GM18951 (cell line): ENCODE results near the gene DNM3.

ENCODE experiments used
- POLR2A ChIP-seq: IDR thresholded peaks from 4 replicates; pipeline ENCODE4 v1.6.1; 2011; ENCODE audit warnings: mild to moderate bottlenecking; ENCODE audit not compliant: insufficient read length, insufficient read depth; ENCODE audit errors: extremely low read depth
- in situ Hi-C: fragments of 300-500 bp; cut with MboI; formaldehyde crosslinking; loops from one replicate; pipeline ENCODE4 v1.12.0; 2022; ENCODE audit warnings: low sequenced_read_pairs, mixed read lengths, inconsistent platforms; ENCODE audit not compliant: unreplicated experiment

The DNM3 gene

GRCh38 chr1:172398193-172398592, 556.9 kb downstream of the DNM3 start:
- TF ChIP-seq POLR2A: no peak

GRCh38 chr1:172398970-172399755, 557.9 kb downstream of the DNM3 start:
- in situ Hi-C loops: no loop called here
- TF ChIP-seq POLR2A: no peak

More at GRCh38 chr1:172398193-172398592, 556.9 kb downstream of the DNM3 start:
- in situ Hi-C loops: no loop called here

GRCh38 chr1:172399756-172400721, 558.7 kb downstream of the DNM3 start:
- no peak for TF ChIP-seq POLR2A
- in situ Hi-C loops: loop anchor here (25.0 kb wide), 2 partner anchors 313 to 588 kb away; no protein-coding TSS in a partner anchor

- no peak for TF ChIP-seq POLR2A
- in situ Hi-C loops: loop anchor here (25.0 kb wide), 2 partner anchors 313 to 588 kb away; no protein-coding TSS in a partner anchor
These were observed 559.4 kb downstream of the DNM3 start for GRCh38 chr1:172400722-172401105.

- in situ Hi-C loops: loop anchor here (25.0 kb wide), 2 partner anchors 314 to 589 kb away; no protein-coding TSS in a partner anchor
- no peak for TF ChIP-seq POLR2A
These were observed 560.2 kb downstream of the DNM3 start for GRCh38 chr1:172401477-172401876.

GRCh38 chr1:172401892-172402291, 560.6 kb downstream of the DNM3 start:
- TF ChIP-seq POLR2A: no peak
- in situ Hi-C loops: loop anchor here (25.0 kb wide), 2 partner anchors 315 to 590 kb away; no protein-coding TSS in a partner anchor

- in situ Hi-C loops: loop anchor here (25.0 kb wide), 2 partner anchors 316 to 591 kb away; no protein-coding TSS in a partner anchor
- TF ChIP-seq POLR2A: no peak
These were observed 561.7 kb downstream of the DNM3 start for GRCh38 chr1:172402878-172403569.

GRCh38 chr1:172404121-172404520, 562.8 kb downstream of the DNM3 start:
- no peak for TF ChIP-seq POLR2A
- in situ Hi-C loops: loop anchor here (25.0 kb wide), 2 partner anchors 317 to 592 kb away; no protein-coding TSS in a partner anchor

GRCh38 chr1:172405912-172406311, 564.6 kb downstream of the DNM3 start:
- in situ Hi-C loops: loop anchor here (25.0 kb wide), 2 partner anchors 319 to 594 kb away; no protein-coding TSS in a partner anchor
- TF ChIP-seq POLR2A: no peak

- no peak for TF ChIP-seq POLR2A
- in situ Hi-C loops: loop anchor here (25.0 kb wide), 2 partner anchors 320 to 595 kb away; no protein-coding TSS in a partner anchor
These were observed 565.7 kb downstream of the DNM3 start for GRCh38 chr1:172406968-172407367.

- no peak for TF ChIP-seq POLR2A
- in situ Hi-C loops: loop anchor here (25.0 kb wide), 2 partner anchors 322 to 597 kb away; no protein-coding TSS in a partner anchor
These were observed 567.7 kb downstream of the DNM3 start for GRCh38 chr1:172408958-172409357.

- TF ChIP-seq POLR2A: no peak
- in situ Hi-C loops: loop anchor here (25.0 kb wide), 2 partner anchors 323 to 598 kb away; no protein-coding TSS in a partner anchor
These were observed 568.7 kb downstream of the DNM3 start for GRCh38 chr1:172410027-172410426.
